WTC11 (cell line): ENCODE results near the gene CCBE1. TPM values are rescaled to one million over a fixed set of nuclear protein-coding genes. Genes with fewer than 3 reads are reported as not detected.
A peak's percentile ranks its signal among the peaks of the same experiment; 100 is the strongest.

Experiments used
- ATAC-seq: fragments of 200-7000 bp; cut with Tn5 transposase; 2 replicates; pipeline ENCODE4 v1.10.0; 2021; ENCODE audit warnings: mild to moderate bottlenecking, moderate library complexity
- CTCF ChIA-PET: fragments of 300-600 bp; sonication (Branson Sonifier 250); formaldehyde crosslinking; loops from one replicate; lab custom pipeline; 2021; ENCODE audit warnings: antibody characterized with exemption; lab: Charles Lee
- POLR2A ChIA-PET: fragments of 350-600 bp; sonication (Branson Sonifier 250); formaldehyde crosslinking; loops from one replicate; lab custom pipeline; 2021; ENCODE audit warnings: antibody characterized with exemption; lab: Charles Lee
- DNase-seq: peaks from one replicate; pipeline ENCODE4 v3.0.0; 2021; ENCODE audit warnings: low spot score
- H3K27ac Mint-ChIP-seq: 2 replicates; pipeline ENCODE4 v1.8.0; 2021; ENCODE audit warnings: mixed read lengths
- H3K27me3 Mint-ChIP-seq: 2 replicates; pipeline ENCODE4 v1.8.0; 2021; ENCODE audit warnings: low read depth, mild to moderate bottlenecking, moderate library complexity, mixed read lengths
- H3K36me3 Mint-ChIP-seq: 2 replicates; pipeline ENCODE4 v1.8.0; 2021; ENCODE audit warnings: mixed read lengths
- H3K4me1 Mint-ChIP-seq: 2 replicates; pipeline ENCODE4 v1.8.0; 2022; ENCODE audit warnings: mixed read lengths
- H3K4me3 Mint-ChIP-seq: 2 replicates; pipeline ENCODE4 v1.8.0; 2021; ENCODE audit warnings: mild to moderate bottlenecking, moderate library complexity, mixed read lengths
- H3K9me3 Mint-ChIP-seq: 2 replicates; pipeline ENCODE4 v1.8.0; 2021; ENCODE audit warnings: mixed read lengths
- CBFB ChIP-seq: sonication (generic); formaldehyde crosslinking; IDR thresholded peaks from 2 replicates; pipeline ENCODE4 v1.8.1; 2022; ENCODE audit warnings: mild to moderate bottlenecking, low read depth, missing genetic modification reagents
- ESRRA ChIP-seq: sonication (generic); formaldehyde crosslinking; IDR thresholded peaks from 2 replicates; pipeline ENCODE4 v1.8.1; 2022; ENCODE audit warnings: mild to moderate bottlenecking, missing genetic modification reagents, borderline replicate concordance
- ETV6 ChIP-seq: sonication (generic); formaldehyde crosslinking; IDR thresholded peaks from 2 replicates; pipeline ENCODE4 v1.8.1; 2022; ENCODE audit warnings: mild to moderate bottlenecking, missing genetic modification reagents
- GTF2I ChIP-seq: fragments of 250-450 bp; sonication (Bioruptor Pico); conservative IDR thresholded peaks from 2 replicates; pipeline ENCODE4 v1.4.0; 2021; ENCODE audit warnings: mild to moderate bottlenecking
- IRF2 ChIP-seq: sonication (generic); formaldehyde crosslinking; IDR thresholded peaks from 2 replicates; pipeline ENCODE4 v1.8.0; 2022; ENCODE audit warnings: low read depth, missing genetic modification reagents, borderline replicate concordance
- NFYB ChIP-seq: sonication (generic); formaldehyde crosslinking; conservative IDR thresholded peaks from 2 replicates; pipeline ENCODE4 v1.8.0; 2022; ENCODE audit warnings: low read depth, missing genetic modification reagents
- RORB ChIP-seq: fragments of 250-450 bp; sonication (Bioruptor Pico); IDR thresholded peaks from 2 replicates; pipeline ENCODE4 v1.9.0; 2021; ENCODE audit warnings: mild to moderate bottlenecking
- TP53 ChIP-seq: sonication (generic); formaldehyde crosslinking; IDR thresholded peaks from 2 replicates; pipeline ENCODE4 v1.8.1; 2023; ENCODE audit warnings: mild to moderate bottlenecking, missing genetic modification reagents
- ZNF219 ChIP-seq: sonication (generic); formaldehyde crosslinking; IDR thresholded peaks from 2 replicates; pipeline ENCODE4 v1.8.0; 2023; ENCODE audit warnings: missing genetic modification reagents, mild to moderate bottlenecking, borderline replicate concordance
- ZNF263 ChIP-seq: sonication (generic); formaldehyde crosslinking; IDR thresholded peaks from 2 replicates; pipeline ENCODE4 v1.8.1; 2022; ENCODE audit warnings: low read depth, mild to moderate bottlenecking, moderate library complexity, missing genetic modification reagents
- ZNF423 ChIP-seq: fragments of 250-450 bp; sonication (Bioruptor Pico); IDR thresholded peaks from 2 replicates; pipeline ENCODE4 v2.1.2; 2022; ENCODE audit warnings: mild to moderate bottlenecking, moderate library complexity
- ZNF671 ChIP-seq: fragments of 250-450 bp; sonication (Bioruptor Pico); IDR thresholded peaks from 2 replicates; pipeline ENCODE4 v1.8.0; 2021; ENCODE audit warnings: mild to moderate bottlenecking
- total RNA-seq: library from RNA; stranded (reverse); gene quantifications from 3 replicates; pipeline ENCODE4 v1.2.3, GENCODE V29; 2021
- TF ChIP-seq, protein P1 (sequence below): sonication (generic); formaldehyde crosslinking; IDR thresholded peaks from 2 replicates; pipeline ENCODE4 v1.8.1; 2023; ENCODE audit warnings: mild to moderate bottlenecking, missing genetic modification reagents, moderate library complexity
- TF ChIP-seq, protein P2 (sequence below): sonication (generic); formaldehyde crosslinking; IDR thresholded peaks from 2 replicates; pipeline ENCODE4 v1.8.0; 2022; ENCODE audit warnings: mild to moderate bottlenecking, missing genetic modification reagents
- TF ChIP-seq, protein P3 (sequence below): sonication (generic); formaldehyde crosslinking; IDR thresholded peaks from 2 replicates; pipeline ENCODE4 v1.8.1; 2023; ENCODE audit warnings: mild to moderate bottlenecking, missing genetic modification reagents, moderate library complexity
- TF ChIP-seq, protein P4 (sequence below): fragments of 200-600 bp; IDR thresholded peaks from 2 replicates; pipeline ENCODE4 v1.8.0; 2022; ENCODE audit warnings: antibody characterized with exemption

CCBE1 gene
- total RNA-seq, 1 experiment from 2014 or later = 9.7 TPM

DNA sequence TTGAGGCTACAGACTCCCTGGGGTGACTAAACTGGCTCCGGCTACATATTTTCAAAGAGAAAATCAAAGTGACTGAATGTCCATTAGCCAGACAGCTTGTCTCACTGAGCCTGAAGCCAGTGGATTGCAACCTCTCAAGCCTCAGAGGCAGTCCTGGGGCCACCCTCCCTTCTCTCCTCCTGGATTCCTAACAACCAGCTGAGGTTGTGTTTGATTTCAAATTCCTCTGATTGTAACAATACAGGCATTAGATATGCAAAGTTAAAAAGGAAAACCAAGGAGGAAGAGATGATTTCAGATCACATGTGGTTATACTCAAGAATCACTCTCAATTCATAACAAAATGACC lies 237.2 kb downstream of the CCBE1 start (continued):
- TF ChIP-seq, protein P1, sequence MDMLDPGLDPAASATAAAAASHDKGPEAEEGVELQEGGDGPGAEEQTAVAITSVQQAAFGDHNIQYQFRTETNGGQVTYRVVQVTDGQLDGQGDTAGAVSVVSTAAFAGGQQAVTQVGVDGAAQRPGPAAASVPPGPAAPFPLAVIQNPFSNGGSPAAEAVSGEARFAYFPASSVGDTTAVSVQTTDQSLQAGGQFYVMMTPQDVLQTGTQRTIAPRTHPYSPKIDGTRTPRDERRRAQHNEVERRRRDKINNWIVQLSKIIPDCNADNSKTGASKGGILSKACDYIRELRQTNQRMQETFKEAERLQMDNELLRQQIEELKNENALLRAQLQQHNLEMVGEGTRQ (CRISPR knock-in tag) = no peak
- TF ChIP-seq RORB (no peak), ZNF671 (CRISPR knock-in tag) (no peak), ETV6 (CRISPR knock-in tag) (no peak), ZNF219 (CRISPR knock-in tag) (no peak), GTF2I (no peak), NFYB (CRISPR knock-in tag) (no peak), ESRRA (CRISPR knock-in tag) (no peak), IRF2 (CRISPR knock-in tag) (no peak)
- TF ChIP-seq, protein P2, sequence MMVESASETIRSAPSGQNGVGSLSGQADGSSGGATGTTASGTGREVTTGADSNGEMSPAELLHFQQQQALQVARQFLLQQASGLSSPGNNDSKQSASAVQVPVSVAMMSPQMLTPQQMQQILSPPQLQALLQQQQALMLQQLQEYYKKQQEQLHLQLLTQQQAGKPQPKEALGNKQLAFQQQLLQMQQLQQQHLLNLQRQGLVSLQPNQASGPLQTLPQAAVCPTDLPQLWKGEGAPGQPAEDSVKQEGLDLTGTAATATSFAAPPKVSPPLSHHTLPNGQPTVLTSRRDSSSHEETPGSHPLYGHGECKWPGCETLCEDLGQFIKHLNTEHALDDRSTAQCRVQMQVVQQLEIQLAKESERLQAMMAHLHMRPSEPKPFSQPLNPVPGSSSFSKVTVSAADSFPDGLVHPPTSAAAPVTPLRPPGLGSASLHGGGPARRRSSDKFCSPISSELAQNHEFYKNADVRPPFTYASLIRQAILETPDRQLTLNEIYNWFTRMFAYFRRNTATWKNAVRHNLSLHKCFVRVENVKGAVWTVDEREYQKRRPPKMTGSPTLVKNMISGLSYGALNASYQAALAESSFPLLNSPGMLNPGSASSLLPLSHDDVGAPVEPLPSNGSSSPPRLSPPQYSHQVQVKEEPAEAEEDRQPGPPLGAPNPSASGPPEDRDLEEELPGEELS (CRISPR knock-in tag) = no peak

DNA sequence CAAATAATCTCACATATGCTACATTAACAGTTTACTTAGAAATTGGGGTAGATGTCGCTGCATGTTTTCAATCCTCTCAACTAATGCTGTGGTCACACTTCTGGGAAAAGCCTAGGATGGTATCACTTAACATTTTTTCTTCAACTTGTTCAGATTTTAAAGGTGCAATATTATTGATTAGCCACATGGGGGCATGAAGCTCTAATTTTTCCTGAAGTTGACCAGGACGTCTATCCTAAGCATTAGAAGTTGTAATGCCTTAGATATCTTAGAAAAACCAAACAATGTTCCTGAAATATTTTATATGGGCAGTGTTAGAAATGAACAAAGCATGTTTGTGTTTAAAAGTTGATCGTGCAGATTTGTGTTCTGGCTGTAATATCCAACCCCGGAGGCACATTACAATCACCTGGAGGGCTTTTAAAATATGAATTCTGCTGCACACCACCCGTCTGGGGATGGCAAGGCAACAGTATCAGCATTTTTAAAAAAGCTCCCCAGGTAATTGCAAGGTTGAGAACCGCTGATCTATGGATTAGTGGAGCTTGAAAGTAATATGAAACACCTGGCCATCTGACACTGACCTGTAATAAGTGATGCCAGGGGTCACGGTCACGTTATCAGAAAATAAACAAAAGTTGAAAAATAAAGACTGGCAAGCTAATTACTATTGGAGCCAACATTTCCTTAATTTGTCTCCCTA lies 237.7 kb downstream of the CCBE1 start:
- H3K36me3 Mint-ChIP-seq = no peaks in the 10 kb centered on the region
- ChIA-PET POLR2A (interaction anchor here (1.2 kb wide), 1 partner anchor 237 kb away, joined by 4 read pairs; the partner anchor contains the start of gene CCBE1), CTCF (interaction anchor here (0.8 to 7.3 kb wide), 25 partner anchors 12 to 535 kb away, joined by 3 to 109 read pairs (median 4); partner anchors contain the start of gene CCBE1)
- no peaks in the 10 kb centered on the region for H3K27me3 Mint-ChIP-seq
- DNase-seq (no peak), ATAC-seq (peak; percentile 46; the same call in 1 of the 2 replicates)
- no peaks in the 10 kb centered on the region for H3K9me3 Mint-ChIP-seq
- no peak overlapping the region for H3K4me3 Mint-ChIP-seq
- no peak overlapping the region for H3K27ac Mint-ChIP-seq
- peaks cover 22% of the 10 kb centered on the region for H3K4me1 Mint-ChIP-seq
- TF ChIP-seq, protein P3, sequence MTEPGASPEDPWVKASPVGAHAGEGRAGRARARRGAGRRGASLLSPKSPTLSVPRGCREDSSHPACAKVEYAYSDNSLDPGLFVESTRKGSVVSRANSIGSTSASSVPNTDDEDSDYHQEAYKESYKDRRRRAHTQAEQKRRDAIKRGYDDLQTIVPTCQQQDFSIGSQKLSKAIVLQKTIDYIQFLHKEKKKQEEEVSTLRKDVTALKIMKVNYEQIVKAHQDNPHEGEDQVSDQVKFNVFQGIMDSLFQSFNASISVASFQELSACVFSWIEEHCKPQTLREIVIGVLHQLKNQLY (CRISPR knock-in tag) = no peak
- TF ChIP-seq, protein P4, sequence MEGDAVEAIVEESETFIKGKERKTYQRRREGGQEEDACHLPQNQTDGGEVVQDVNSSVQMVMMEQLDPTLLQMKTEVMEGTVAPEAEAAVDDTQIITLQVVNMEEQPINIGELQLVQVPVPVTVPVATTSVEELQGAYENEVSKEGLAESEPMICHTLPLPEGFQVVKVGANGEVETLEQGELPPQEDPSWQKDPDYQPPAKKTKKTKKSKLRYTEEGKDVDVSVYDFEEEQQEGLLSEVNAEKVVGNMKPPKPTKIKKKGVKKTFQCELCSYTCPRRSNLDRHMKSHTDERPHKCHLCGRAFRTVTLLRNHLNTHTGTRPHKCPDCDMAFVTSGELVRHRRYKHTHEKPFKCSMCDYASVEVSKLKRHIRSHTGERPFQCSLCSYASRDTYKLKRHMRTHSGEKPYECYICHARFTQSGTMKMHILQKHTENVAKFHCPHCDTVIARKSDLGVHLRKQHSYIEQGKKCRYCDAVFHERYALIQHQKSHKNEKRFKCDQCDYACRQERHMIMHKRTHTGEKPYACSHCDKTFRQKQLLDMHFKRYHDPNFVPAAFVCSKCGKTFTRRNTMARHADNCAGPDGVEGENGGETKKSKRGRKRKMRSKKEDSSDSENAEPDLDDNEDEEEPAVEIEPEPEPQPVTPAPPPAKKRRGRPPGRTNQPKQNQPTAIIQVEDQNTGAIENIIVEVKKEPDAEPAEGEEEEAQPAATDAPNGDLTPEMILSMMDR = peak; percentile 62

DNA sequence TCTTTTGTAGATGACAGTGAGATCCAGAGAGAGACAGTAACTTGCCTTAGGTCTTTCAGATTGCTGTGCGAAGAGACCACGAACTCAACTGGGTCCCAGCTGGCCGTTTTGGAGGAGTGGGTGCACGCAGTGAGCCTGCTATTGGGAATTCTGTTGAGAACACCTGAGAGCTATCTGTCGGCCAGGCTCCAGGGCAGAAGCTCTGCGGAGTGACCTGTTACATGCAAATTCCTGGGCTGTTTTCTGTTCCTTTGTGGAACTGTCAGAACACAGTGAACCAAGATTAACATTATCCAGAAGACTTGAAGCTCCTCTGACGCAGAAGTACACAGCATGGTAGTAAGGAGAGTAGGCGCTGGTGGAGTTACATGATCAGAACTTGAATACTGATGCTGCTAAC lies 238.6 kb downstream of the CCBE1 start:
- ATAC-seq (no peak), DNase-seq (no peak)
- no peaks in the 10 kb centered on the region for H3K9me3 Mint-ChIP-seq
- no peaks in the 10 kb centered on the region for H3K36me3 Mint-ChIP-seq
- CTCF ChIA-PET = interaction anchor here (1.0 to 7.3 kb wide), 11 partner anchors 13 to 536 kb away, joined by 3 to 109 read pairs (median 7); partner anchors contain the start of gene CCBE1
- TF ChIP-seq, protein P2 (CRISPR knock-in tag) = no peak
- no peak for TF ChIP-seq TP53 (CRISPR knock-in tag)
- TF ChIP-seq ZNF263 (CRISPR knock-in tag) = no peak
- TF ChIP-seq CBFB = no peak
- TF ChIP-seq ZNF423 (CRISPR knock-in tag) = no peak
- POLR2A ChIA-PET = no interaction called here
- H3K27ac Mint-ChIP-seq = no peak overlapping the region
- no peaks in the 10 kb centered on the region for H3K27me3 Mint-ChIP-seq
- H3K4me3 Mint-ChIP-seq = no peak overlapping the region
- peaks cover 17% of the 10 kb centered on the region for H3K4me1 Mint-ChIP-seq
